A549 treated with ZK216348 at 1 μM for 4 hours (cell line): ENCODE data around the gene CYREN. TPM values are rescaled to one million over a fixed set of nuclear protein-coding genes. Genes with fewer than 3 reads are reported as not detected.

Source experiments
- total RNA-seq: library from RNA; stranded (reverse); fragments of 200-300 nt; extraction: Qiagen RNA extraction; gene quantifications from 5 replicates; pipeline ENCODE4 v1.2.3, GENCODE V29; 2022; ENCODE audit warnings: low read depth

CYREN gene, protein sequence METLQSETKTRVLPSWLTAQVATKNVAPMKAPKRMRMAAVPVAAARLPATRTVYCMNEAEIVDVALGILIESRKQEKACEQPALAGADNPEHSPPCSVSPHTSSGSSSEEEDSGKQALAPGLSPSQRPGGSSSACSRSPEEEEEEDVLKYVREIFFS
- total RNA-seq, result 66.0 to 85.4 TPM (median 74.7 TPM) in 5 replicates

DNA sequence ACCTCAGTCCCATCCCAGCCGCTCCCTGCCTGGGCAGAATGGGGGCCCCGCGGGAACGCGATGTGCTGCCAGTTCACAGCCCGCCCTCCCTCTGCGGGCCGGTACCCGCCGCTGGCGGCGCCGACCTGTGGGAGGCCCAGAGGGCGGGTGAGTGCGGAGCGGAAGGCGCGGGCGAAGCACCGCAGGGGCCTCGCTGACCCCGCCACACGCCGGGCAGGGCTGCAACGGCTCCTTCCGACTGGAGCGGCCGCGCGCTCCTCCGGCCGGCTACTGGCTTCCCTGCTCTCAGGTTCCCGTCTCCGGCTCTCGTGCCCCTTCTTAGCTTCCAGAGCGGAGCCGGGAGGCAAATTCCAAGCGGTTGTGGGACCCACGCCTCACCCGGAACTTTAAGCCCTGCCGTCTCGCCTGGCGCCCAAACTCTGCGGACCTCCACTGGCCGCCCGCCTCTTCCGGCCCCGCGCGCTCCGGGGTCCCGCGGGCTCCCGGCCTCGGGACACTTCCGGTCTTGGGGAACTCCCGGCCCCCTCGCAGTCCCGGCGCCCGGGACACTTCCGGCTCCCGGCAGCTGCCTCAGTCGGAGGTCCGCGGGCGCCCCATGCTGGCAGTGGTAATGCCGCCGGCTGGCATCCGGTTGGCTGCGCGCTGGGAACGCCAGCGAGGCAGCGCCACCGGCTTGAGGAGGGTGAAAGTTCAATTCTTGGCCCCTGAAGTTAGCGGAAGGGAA, at the start of gene CYREN:
Gene CYREN, minus strand, starts transcription at position 434 of the 724 bp plus-strand sequence. CDS start 1,785 bp downstream, outside the sequence.

DNA sequence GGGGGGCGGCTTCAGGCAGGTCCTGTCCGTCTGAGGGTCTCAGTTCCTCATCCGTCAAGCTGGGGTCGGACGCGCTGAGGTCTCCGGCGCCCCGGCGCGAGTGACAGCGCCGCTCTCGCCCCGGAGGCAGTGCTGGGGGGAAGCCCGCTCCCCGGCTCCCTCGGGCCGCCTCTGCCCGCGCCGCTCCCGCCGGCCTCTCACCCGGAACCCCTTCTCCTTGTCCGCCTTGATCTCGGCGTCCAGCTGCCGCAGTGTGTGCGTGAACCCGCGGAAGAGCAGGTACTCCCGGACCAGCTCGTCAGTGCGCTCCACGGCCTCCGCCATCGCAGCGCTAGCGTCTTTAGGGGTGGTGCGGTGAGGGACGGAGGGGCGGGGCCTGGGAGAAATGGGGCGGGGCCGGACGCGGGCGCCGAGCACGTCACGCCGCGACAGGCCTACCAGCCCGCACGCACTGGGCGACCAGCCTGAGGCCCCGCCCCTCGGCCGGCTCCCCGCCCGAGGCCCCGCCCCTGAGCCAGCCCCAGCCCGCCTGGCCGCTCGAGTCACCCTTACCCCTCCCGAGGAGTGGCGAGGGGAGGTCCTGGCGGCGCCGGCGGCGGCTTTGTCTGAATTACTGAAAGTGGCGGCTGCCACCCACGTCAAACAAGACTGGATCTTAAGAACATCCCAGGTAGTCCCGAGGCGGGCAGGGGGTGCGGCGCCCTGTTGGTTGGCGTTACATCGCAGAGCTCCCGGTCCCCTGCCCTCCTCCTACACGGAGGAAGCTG, 40.9 kb upstream of the CYREN start, which contains the start of gene WDR91:
Gene WDR91, minus strand, starts transcription at position 348 of the 767 bp plus-strand sequence. Its CDS starts 24 bp downstream, at position 324.

DNA sequence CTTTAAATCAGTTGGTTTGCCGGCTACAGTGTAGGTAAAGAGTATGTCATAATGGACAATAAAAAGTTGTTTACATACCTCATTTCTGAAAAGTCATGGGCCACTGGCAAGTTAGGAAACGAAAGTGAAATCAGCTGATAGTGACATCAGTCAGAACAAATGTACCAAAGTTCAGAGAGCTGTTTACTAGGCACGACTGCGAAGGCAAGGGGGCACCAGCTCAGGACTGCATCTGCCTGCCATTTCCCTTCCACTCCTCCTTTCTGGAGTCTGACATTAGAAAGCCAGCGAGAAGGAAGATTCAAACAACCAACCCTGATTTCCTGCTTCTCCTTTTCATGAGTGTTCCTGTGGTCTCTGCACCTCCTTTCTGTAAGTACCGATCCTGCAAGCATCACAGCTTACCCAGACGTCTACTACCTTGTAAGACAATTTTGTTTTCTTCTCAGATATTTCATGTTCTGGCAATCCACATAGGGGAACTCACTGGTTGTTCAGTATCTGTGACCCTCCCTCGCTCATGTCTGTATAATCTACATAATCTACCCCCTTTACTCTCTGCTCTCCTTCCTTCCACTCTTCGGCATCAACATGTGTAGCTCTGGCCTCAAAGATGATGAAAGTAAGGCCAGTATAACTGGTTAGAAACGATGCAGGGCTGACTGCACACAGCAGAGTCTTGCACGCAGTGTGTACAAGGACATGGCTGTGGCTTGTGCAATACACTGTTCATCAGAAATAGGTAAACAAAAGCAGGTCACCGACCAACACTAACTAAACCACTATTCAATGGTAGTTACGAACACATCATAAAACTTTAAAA, 22.4 kb downstream of the CYREN start, which contains the start of gene TMEM140:
Gene TMEM140, plus strand, starts transcription at position 174 of the 823 bp plus-strand sequence. CDS start 16,370 bp downstream, outside the sequence.

Other genes with a start within 250 kb of the CYREN start
- 0.67 to 1.2 TPM (median 1.00 TPM) in 5 replicates for gene AGBL3, start 184.2 kb downstream of the CYREN start, total RNA-seq
- 0.84 to 1.4 TPM (median 0.97 TPM) in 5 replicates for gene TMEM140, start 22.6 kb downstream of the CYREN start, total RNA-seq
- 6.9 to 10.2 TPM (median 7.6 TPM) in 5 replicates for gene WDR91, start 40.8 kb upstream of the CYREN start, total RNA-seq
- gene STRA8, start 63.1 kb upstream of the CYREN start, total RNA-seq, result not detected in 5 replicates